ENCODE results near the gene COX4I2. TPM values are rescaled to one million over a fixed set of nuclear protein-coding genes. Genes with fewer than 3 reads are reported as not detected.
"Not testable (repeated sequence)": the region's sequence is repeated elsewhere in the genome, so short reads cannot be mapped to it uniquely, and the experiment has no call there.

Gene COX4I2
- total RNA-seq, 4 donors from 2014 or later = 1.0 to 17.0 (median 1.8) TPM; not detected in 1

DNA sequence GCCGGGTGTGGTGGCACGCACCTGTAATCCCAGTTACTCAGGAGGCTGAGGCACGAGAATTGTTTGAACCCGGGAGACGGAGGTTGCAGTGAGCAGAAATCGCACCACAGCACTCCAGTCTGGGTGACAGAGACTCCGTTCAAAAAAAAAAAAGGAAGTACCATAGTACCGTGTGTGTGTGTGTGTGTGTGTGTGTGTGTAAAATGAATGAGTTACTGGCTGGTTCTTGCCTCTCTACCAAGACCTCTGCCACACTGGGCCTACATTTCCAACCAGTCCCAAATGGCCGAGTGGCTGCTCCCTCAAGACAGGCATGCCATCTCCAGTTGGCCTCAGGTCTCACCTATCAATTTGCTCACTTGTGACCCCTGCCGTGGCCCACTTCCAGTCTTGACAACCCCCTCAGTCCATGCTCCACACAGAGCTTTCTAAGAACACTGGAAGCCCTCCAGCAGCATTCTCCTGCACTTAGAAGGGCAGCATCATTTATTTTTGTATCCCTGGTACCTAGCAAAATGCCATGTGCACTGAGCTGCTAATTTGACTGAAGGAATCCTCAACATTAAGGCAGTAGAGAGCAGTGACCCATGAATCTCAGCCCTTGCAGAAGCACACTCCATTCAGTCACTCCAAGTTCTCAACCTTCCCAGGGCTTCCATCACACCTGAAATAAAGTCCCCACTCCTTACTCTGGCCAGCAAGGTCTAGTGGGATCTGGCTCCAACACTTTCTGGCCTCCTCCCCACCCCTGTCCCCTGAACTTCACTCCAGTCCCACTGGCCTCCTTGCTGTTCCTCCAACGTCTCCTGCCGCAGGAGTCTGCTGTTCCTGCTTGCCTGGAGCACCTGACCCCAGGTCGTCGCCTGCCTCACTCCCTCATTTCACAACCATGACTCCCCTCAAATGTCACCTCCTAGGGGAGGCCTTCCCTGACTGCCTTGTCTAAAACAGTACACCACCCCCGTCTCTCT lies 29.9 kb downstream of the COX4I2 start:
- no peak for DNase-seq (ENCODE audit: low spot score)
- TF ChIP-seq, protein P1, sequence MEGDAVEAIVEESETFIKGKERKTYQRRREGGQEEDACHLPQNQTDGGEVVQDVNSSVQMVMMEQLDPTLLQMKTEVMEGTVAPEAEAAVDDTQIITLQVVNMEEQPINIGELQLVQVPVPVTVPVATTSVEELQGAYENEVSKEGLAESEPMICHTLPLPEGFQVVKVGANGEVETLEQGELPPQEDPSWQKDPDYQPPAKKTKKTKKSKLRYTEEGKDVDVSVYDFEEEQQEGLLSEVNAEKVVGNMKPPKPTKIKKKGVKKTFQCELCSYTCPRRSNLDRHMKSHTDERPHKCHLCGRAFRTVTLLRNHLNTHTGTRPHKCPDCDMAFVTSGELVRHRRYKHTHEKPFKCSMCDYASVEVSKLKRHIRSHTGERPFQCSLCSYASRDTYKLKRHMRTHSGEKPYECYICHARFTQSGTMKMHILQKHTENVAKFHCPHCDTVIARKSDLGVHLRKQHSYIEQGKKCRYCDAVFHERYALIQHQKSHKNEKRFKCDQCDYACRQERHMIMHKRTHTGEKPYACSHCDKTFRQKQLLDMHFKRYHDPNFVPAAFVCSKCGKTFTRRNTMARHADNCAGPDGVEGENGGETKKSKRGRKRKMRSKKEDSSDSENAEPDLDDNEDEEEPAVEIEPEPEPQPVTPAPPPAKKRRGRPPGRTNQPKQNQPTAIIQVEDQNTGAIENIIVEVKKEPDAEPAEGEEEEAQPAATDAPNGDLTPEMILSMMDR (IDR thresholded peaks at IDR 0.05) = no peak
- ATAC-seq (ENCODE audit: low FRiP score) = no peak

DNA sequence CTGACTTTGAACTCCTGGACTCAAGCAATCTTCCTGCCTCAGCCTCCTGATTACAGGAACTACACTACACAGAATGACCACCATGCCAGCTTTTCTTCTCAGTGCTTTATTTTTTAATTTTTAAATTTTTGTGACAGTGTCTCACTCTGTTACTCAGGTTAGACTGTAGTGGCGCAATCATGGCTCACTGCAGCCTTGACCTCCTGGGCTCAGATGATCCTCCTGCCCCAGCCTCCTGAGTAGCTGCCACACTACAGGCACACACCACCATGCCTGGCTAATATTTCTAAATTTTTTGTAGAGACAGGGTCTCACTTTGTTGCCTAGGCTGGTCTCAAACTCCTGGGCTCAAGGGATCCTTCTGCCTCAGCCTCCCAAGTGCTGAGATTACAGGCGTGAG lies 31.2 kb downstream of the COX4I2 start:
- DNase-seq (ENCODE audit: low spot score); ATAC-seq (ENCODE audit: low FRiP score): not testable (repeated sequence)

DNA sequence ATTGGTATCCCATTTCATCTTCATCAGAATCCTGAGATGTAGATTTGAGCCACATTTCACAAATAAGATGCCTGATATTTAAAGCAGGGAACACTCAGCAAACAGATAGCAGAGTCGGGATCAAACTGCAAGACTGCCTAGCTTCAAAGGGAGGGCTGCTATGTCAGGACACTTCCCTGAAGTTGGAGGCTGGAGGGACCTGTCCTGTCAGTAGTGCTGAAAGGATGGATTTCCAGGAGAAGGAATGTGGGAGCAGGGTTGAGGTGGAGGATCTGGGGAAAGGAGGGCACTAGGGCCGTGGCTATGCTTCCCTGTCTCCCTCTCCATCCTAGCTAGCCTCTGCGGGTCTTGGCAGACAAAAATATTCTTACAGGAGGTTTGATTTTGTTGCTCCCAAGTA lies 32.2 kb downstream of the COX4I2 start:
- TF ChIP-seq, protein P1 (IDR thresholded peaks at IDR 0.05) = no peak
- ATAC-seq (ENCODE audit: low FRiP score) (no peak), DNase-seq (ENCODE audit: low spot score) (no peak)

DNA sequence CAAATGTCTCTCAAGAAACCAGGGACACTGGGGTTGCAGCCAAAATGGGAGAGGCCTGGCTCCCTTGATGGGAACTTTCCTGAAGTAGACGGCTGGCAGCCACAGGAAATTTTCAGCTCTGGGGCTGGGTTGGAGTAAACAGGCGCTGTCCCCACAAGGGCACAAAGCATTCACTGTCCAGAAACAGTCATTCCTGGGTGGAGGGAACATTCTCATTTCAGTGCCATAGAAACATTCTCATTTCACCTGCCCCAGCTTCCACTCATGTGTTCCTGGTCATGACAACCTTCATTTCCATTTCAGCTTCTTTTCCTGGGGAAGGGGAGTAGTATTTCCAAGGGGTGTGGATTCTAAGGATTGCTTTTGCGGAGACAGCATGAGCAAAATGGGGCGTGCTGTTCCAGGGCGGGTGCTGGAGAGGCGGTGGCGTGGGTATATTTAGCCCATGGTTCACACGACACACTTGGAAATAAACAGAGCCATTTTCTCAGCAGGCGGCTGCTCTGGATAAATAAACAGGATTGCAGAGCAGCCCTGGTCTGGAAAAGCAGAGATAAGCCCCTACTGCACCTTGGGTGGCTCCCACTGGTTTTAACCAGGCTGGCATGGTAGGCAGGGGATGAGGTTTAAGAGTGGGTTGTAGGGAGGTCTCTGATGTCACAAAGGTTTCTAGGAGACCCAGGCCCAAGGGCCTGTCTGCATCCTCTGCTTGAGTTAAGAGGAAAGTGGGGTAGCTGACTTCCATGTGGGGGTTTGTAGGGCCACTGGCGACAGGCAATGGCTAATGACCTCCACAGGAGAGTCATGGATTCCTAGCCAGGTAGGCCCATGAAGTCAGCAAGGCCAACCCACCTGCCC lies 32.9 kb downstream of the COX4I2 start:
- no peak for DNase-seq (ENCODE audit: low spot score)
- TF ChIP-seq, protein P1 (IDR thresholded peaks at IDR 0.05) = no peak
- no peak for ATAC-seq (ENCODE audit: low FRiP score)

DNA sequence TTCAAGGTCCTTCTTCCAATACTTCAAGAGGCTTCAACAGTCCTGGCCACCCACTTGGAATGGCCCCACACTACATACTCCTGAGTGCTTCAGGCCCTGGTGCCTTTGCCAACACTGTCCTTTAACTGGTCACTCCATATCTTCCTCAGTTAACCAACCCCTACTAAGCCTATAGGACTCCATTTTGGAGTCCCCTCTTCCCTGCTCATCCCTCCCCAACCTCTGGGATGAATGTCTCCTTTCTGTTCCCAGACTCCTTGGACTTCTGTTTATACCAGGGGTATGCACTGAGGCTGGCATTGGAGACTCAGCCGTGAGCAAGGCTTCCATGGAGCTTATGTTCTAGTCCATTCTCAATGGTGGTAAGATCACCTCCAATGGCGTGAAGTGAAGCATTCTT lies 33.6 kb downstream of the COX4I2 start:
- DNase-seq (ENCODE audit: low spot score) (no peak), ATAC-seq (ENCODE audit: low FRiP score) (no peak)
- TF ChIP-seq, protein P1 (IDR thresholded peaks at IDR 0.05) = no peak

DNA sequence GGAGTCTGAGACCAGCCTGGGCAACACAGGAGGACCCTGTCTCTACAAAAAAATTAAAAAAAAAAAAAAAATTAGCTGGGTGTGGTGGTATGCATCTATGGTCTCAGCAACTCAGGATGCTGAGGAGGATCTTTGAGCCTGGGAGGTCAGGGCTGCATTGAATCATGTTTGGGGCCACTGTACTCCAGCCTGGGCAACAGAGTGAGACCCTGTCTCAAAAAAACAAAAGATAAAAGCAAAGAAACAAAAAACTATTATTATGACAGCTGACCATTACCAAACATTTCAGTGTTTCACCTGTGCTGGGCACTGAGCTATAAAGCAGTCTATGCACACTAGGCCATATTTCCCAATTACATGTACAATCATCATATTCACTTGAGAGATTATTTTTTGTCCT lies 35.7 kb downstream of the COX4I2 start:
- TF ChIP-seq, protein P1 (IDR thresholded peaks at IDR 0.05) = no peak
- no peak for ATAC-seq (ENCODE audit: low FRiP score)
- DNase-seq (ENCODE audit: low spot score) = no peak

DNA sequence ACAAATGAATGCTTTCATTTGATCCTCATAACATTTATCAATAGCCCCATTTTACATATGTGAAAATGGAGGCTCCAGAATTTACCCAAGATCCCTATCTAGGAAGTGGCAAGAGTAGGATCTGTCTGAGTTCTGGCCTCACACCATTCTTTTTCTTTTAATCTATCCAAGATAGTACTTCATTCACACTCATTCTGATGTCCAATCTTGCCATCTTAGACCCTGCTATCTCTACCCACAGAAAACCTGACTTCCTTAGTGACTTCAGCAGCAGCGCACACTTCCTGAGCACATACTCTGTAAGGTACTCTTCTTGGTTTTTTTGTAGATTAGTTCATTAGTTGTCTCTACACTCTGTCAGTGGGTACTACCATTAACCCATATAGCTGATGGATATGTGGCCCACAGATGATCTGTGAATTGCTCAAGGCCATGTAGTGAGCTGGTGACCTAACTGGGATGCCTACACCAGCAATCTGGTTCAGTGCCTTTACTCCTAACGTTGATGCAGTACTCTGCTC lies 36.3 kb downstream of the COX4I2 start:
- no peak for DNase-seq (ENCODE audit: low spot score)
- TF ChIP-seq, protein P1 (IDR thresholded peaks at IDR 0.05) = no peak
- no peak for ATAC-seq (ENCODE audit: low FRiP score)

All from omental fat pad (tissue), 4 donors.